ENCODE data around the gene KCNQ5. TPM values are rescaled to one million over a fixed set of nuclear protein-coding genes. Genes with fewer than 3 reads are reported as not detected.

Gene KCNQ5
- total RNA-seq, 1 experiment from 2014 or later = not detected

- Histone ChIP-seq H3K4me3 (no peak overlapping the region), H3K36me3 (no peaks in the 10 kb centered on the region), H3K4me1 (no peaks in the 10 kb centered on the region), H3K27me3 (peaks cover 11% of the 10 kb centered on the region), H3K9me3 (replicated peaks) (no peaks in the 10 kb centered on the region), H3K27ac (no peak overlapping the region)
- DNase-seq = no peak
These were observed 324.9 kb downstream of the KCNQ5 start for GRCh38 chr6:72946774-72947173.

GRCh38 chr6:72947534-72947933, 325.7 kb downstream of the KCNQ5 start:
- H3K36me3 ChIP-seq = no peaks in the 10 kb centered on the region
- no peaks in the 10 kb centered on the region for H3K9me3 ChIP-seq (replicated peaks)
- H3K4me1 ChIP-seq = no peaks in the 10 kb centered on the region
- no peak overlapping the region for H3K27ac ChIP-seq
- peaks cover 11% of the 10 kb centered on the region for H3K27me3 ChIP-seq
- no peak overlapping the region for H3K4me3 ChIP-seq
- no peak for DNase-seq

- no peaks in the 10 kb centered on the region for H3K4me1 ChIP-seq
- no peak overlapping the region for H3K27ac ChIP-seq
- no peaks in the 10 kb centered on the region for H3K36me3 ChIP-seq
- no peak for DNase-seq
- H3K4me3 ChIP-seq = no peak overlapping the region
- peaks cover 11% of the 10 kb centered on the region for H3K27me3 ChIP-seq
- no peaks in the 10 kb centered on the region for H3K9me3 ChIP-seq (replicated peaks)
These were observed 326.3 kb downstream of the KCNQ5 start for GRCh38 chr6:72948153-72948552.

GRCh38 chr6:72950114-72950860, 328.4 kb downstream of the KCNQ5 start:
- no peak for DNase-seq
- Histone ChIP-seq H3K4me1 (no peaks in the 10 kb centered on the region), H3K27ac (no peak overlapping the region), H3K27me3 (peaks cover 11% of the 10 kb centered on the region), H3K4me3 (no peak overlapping the region), H3K9me3 (replicated peaks) (no peaks in the 10 kb centered on the region), H3K36me3 (no peaks in the 10 kb centered on the region)

- Histone ChIP-seq H3K36me3 (no peaks in the 10 kb centered on the region), H3K9me3 (replicated peaks) (no peaks in the 10 kb centered on the region), H3K27me3 (no peaks in the 10 kb centered on the region), H3K27ac (no peak overlapping the region), H3K4me3 (no peak overlapping the region), H3K4me1 (no peaks in the 10 kb centered on the region)
- DNase-seq = no peak
These were observed 331.2 kb downstream of the KCNQ5 start for GRCh38 chr6:72952808-72953630.

- no peaks in the 10 kb centered on the region for H3K9me3 ChIP-seq (replicated peaks)
- H3K27me3 ChIP-seq = no peaks in the 10 kb centered on the region
- H3K4me3 ChIP-seq = no peak overlapping the region
- H3K36me3 ChIP-seq = no peaks in the 10 kb centered on the region
- DNase-seq = no peak
- H3K4me1 ChIP-seq = no peaks in the 10 kb centered on the region
- no peak overlapping the region for H3K27ac ChIP-seq
These were observed 332.1 kb downstream of the KCNQ5 start for GRCh38 chr6:72953971-72954381.

- H3K4me3 ChIP-seq = no peak overlapping the region
- no peaks in the 10 kb centered on the region for H3K36me3 ChIP-seq
- H3K9me3 ChIP-seq (replicated peaks) = no peaks in the 10 kb centered on the region
- H3K4me1 ChIP-seq = no peaks in the 10 kb centered on the region
- no peaks in the 10 kb centered on the region for H3K27me3 ChIP-seq
- no peak for DNase-seq
- H3K27ac ChIP-seq = no peak overlapping the region
These were observed 332.9 kb downstream of the KCNQ5 start for GRCh38 chr6:72954716-72955115.

GRCh38 chr6:72955666-72956065, 333.8 kb downstream of the KCNQ5 start:
- DNase-seq = no peak
- no peaks in the 10 kb centered on the region for H3K4me1 ChIP-seq
- no peaks in the 10 kb centered on the region for H3K36me3 ChIP-seq
- H3K9me3 ChIP-seq (replicated peaks) = no peaks in the 10 kb centered on the region
- no peak overlapping the region for H3K4me3 ChIP-seq
- H3K27me3 ChIP-seq = no peaks in the 10 kb centered on the region
- no peak overlapping the region for H3K27ac ChIP-seq

- Histone ChIP-seq H3K4me1 (no peaks in the 10 kb centered on the region), H3K27me3 (no peaks in the 10 kb centered on the region), H3K4me3 (no peak overlapping the region), H3K27ac (no peak overlapping the region), H3K9me3 (replicated peaks) (no peaks in the 10 kb centered on the region), H3K36me3 (no peaks in the 10 kb centered on the region)
- DNase-seq = no peak
These were observed 334.4 kb downstream of the KCNQ5 start for GRCh38 chr6:72956272-72956671.

GRCh38 chr6:72959821-72960220, 338.0 kb downstream of the KCNQ5 start:
- DNase-seq = no peak
- Histone ChIP-seq H3K4me3 (no peak overlapping the region), H3K9me3 (replicated peaks) (no peaks in the 10 kb centered on the region), H3K27me3 (no peaks in the 10 kb centered on the region), H3K4me1 (no peaks in the 10 kb centered on the region), H3K36me3 (no peaks in the 10 kb centered on the region), H3K27ac (no peak overlapping the region)

- Histone ChIP-seq H3K27me3 (no peaks in the 10 kb centered on the region), H3K9me3 (replicated peaks) (no peaks in the 10 kb centered on the region), H3K4me3 (no peak overlapping the region), H3K36me3 (no peaks in the 10 kb centered on the region), H3K4me1 (peaks cover 4% of the 10 kb centered on the region; the same call in 1 of the 2 replicates), H3K27ac (no peak overlapping the region)
- DNase-seq = no peak
These were observed 342.1 kb downstream of the KCNQ5 start for GRCh38 chr6:72963946-72964345.

GRCh38 chr6:72966628-72967280, 344.9 kb downstream of the KCNQ5 start:
- DNase-seq = no peak
- no peak overlapping the region for H3K27ac ChIP-seq
- H3K27me3 ChIP-seq = no peaks in the 10 kb centered on the region
- H3K4me3 ChIP-seq = no peak overlapping the region
- no peaks in the 10 kb centered on the region for H3K36me3 ChIP-seq
- H3K9me3 ChIP-seq (replicated peaks) = no peaks in the 10 kb centered on the region
- H3K4me1 ChIP-seq = peaks cover 10% of the 10 kb centered on the region; the same call in 1 of the 2 replicates

- Histone ChIP-seq H3K36me3 (no peaks in the 10 kb centered on the region), H3K27ac (no peak overlapping the region), H3K4me1 (peaks cover 10% of the 10 kb centered on the region; the same call in 1 of the 2 replicates), H3K9me3 (replicated peaks) (no peaks in the 10 kb centered on the region), H3K27me3 (no peaks in the 10 kb centered on the region), H3K4me3 (no peak overlapping the region)
- no peak for DNase-seq
These were observed 345.5 kb downstream of the KCNQ5 start for GRCh38 chr6:72967329-72967728.

- peak in 1 of 2 experiments; percentile 30 for DNase-seq
- Histone ChIP-seq H3K27ac (no peak overlapping the region), H3K36me3 (no peaks in the 10 kb centered on the region), H3K9me3 (replicated peaks) (no peaks in the 10 kb centered on the region), H3K4me3 (no peak overlapping the region), H3K27me3 (no peaks in the 10 kb centered on the region), H3K4me1 (peaks cover 10% of the 10 kb centered on the region; the same call in 1 of the 2 replicates)
These were observed 346.8 kb downstream of the KCNQ5 start for GRCh38 chr6:72968704-72969103.

GRCh38 chr6:72969666-72970065, 347.8 kb downstream of the KCNQ5 start:
- DNase-seq = no peak
- Histone ChIP-seq H3K27me3 (no peaks in the 10 kb centered on the region), H3K36me3 (no peaks in the 10 kb centered on the region), H3K4me1 (peaks cover 10% of the 10 kb centered on the region; the same call in 1 of the 2 replicates), H3K27ac (no peak overlapping the region), H3K4me3 (no peak overlapping the region), H3K9me3 (replicated peaks) (no peaks in the 10 kb centered on the region)
